Right lung (tissue), 5 donors: ENCODE measurements around the gene PCMTD2. TPM values are rescaled to one million over a fixed set of nuclear protein-coding genes. Genes with fewer than 3 reads are reported as not detected.
"Not testable (repeated sequence)": the region's sequence is repeated elsewhere in the genome, so short reads cannot be mapped to it uniquely, and the experiment has no call there.

Experiments
- DNase-seq, 2 donors: peaks; one replicate each; pipeline ENCODE4 v3.0.0-alpha.2; 2013
- polyA plus RNA-seq, 5 donors: library from polyadenylated mRNA; unstranded; fragments of 120-200 nt; gene quantifications; one replicate each; pipeline versions ENCODE4 v1.2.1 to v1.2.3, GENCODE V29; 2013; ENCODE audit warnings: inconsistent platforms in 1 of 5, low replicate concordance in 1 of 5; ENCODE audit not compliant: insufficient read length in 5 of 5, insufficient read depth in 1 of 5

PCMTD2 gene
- polyA plus RNA-seq, 5 donors, result 86.2 to 166 (median 138) TPM

DNA sequence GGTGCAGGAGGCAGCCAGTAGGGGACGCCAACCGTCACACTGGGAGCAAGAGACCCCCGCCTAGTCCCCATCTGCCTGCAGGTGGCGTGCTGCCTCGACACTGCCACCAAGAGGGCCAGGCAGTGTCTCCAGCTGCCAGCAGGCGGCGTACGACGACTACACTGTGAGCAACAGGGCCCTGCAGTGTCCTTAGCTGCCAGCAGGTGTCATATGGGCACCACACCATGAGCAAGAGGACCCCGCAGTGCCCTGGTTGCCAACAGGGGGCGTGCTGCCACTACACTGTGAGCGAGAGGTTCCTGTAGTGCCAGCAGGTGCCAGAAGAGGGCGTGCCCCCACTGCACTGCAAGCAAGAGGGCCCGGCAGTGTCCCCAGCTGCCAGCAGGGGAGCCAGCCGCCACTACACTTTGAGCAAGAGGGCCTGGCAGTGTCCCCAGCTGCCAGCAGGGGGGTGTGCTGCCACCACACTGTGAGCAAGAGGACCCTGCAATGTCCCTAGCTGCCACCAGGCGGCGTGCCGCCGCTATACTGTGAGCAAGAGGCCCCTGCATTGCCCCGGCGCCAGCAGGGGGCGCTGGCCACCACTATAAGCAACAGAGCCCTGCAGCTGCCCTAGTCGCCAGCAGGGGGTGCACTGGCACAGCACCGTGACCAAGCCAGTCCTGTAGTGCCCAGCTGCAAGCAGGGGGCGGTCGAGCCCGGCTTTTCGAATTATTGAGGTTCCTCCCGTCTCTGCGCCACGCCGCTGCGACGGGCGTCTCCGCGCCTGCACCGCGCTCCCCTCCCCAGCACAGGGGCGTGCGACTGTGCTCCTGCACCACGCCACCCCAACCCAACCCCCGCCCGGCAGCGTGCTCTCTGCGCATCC is 30.3 kb downstream of the PCMTD2 start:
- DNase-seq, result not testable (repeated sequence)

DNA sequence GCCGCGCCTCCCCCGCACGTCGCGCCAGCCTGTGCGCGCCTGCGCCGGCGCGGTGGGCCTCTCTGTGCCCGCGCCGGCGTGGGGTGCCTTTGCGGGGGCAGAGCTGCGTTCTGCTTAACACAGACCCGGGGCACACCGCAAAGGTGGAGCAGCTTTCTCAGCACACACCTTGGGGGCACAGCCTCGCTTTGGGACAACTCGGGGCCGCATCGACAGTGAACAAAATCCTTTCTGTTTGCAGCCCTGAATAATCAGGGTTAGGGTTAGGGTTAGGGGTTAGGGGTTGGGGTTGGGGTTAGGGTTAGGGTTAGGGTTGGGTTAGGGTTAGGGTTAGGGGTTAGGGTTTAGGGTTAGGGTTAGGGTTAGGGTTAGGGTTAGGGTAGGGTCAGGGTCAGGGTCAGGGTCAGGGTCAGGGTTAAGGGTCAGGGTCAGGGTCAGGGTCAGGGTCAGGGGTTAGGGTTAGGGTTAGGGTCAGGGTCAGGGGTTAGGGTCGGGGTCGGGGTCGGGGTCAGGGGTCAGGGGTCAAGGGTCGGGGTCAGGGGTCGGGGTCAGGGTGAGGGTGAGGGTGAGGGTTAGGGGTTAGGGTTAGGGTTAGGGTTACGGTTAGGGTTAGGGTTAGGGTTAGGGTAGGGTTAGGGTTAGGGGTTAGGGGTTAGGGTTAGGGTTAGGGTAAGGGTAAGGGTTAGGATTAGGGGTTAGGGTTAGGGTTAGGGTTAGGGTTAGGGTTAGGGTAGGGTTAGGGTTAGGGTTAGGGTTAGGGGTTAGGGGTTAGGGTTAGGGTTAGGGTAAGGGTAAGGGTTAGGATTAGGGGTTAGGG is 31.1 kb downstream of the PCMTD2 start:
- DNase-seq, result not testable (repeated sequence)

DNA sequence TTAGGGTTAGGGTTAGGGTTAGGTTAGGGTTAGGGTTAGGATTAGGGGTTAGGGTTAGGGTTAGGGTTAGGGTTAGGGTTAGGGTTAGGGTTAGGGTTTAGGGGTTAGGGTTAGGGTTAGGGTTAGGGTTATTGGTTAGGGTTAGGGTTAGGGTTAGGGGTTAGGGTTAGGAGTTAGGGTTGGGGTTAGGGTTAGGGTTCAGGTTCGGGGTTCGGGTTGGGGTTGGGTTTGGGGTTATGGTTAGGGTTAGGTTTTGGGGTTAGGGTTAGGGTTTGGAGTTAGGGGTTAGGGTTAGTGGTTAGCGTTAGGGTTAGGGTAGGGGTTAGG is 31.7 kb downstream of the PCMTD2 start:
- not testable (repeated sequence) for DNase-seq

DNA sequence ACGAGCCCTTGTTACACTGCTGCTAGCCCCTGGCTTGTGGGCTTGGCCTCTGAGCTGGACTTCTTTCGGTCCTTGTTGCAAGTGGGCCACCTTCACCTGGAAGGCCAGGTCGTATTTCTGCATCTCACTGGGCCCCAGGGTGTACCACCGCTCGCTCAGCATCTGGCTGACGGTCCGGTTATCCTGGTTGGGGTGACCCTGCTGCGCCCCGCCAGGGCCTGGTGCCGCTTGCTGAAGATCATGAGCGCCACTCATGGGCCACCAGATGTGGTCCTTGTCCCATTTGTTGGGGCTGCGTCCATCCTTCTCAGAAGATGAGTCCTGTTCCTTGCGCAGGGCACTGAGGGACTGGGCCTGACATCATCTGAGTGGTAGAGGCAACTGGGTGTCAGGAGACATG is 36.6 kb downstream of the PCMTD2 start:
- not testable (repeated sequence) for DNase-seq

DNA sequence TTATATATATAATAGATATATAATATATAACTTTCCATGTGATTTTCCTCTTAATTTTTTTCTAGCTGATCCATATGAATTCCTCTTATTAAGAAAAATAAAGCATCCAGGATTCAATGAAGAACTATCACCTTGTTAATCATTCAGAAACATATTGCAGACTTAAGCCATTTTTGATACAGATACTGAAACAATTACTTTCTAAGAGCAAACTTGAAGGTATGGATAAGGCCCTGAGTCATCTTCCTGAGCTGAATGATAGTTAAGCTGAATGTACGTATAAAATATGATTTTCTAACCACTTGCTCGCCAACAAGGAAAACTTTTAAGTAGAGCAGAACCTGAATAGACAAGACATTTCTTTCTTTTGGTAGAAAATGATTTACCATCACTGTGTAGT is 47.5 kb downstream of the PCMTD2 start:
- not testable (repeated sequence) for DNase-seq

DNA sequence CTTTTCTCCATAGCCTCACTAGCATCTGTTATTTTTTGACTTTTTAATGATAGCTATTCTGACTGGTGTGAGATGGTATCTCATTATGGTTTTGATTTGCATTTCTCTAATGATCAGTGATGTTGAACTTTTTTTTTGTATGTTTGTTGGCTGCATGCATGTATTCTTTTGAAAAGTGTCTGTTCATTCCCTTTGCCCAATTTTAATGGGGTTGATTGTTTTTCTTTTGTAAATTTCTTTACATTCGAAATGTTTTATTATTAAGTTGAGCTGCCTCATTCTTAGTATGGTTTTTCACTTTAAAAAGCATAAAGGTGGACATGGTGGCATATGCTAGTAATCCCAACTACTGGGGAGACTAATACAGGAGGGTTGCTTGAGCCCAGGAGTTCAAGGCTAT is 58.2 kb downstream of the PCMTD2 start:
- not testable (repeated sequence) for DNase-seq

DNA sequence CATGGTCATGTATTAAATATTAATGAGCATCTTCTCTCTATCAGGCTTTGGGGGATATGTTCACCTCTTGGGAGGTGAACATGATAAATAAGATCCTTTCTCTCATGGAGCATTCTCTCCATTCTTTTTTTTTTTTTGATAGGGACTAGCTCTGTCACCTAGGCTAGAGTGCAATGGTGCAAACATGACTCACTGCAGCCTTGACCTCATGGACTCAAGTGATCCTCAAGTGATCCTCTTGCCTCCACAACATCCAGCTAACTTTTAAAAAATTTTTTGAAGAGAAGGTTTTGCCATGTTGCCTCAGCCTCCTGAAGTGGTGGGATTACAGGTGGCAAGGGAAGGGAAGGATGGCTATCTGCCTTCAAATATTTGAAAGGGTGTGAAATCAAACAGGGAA is 59.8 kb downstream of the PCMTD2 start:
- not testable (repeated sequence) for DNase-seq

DNA sequence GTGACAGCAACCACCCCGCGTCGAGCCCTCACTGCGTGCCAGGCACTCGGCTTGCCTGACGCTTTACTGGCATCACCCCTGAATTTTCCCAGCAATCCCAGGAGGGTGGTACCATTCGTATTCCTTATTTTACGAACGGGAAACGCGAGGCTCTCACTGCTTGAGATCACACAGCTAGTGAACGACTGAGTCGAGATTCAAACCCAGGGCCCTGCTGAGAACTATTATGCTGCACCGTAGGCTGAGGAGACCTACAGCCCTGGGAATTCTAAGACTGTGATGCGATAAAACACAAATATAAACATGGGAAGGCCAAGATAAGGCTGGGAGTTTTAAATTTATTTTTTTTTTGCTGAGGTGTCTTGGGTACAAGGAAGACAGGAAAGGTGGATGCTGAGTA is 60.3 kb downstream of the PCMTD2 start:
- DNase-seq, result not testable (repeated sequence)

DNA sequence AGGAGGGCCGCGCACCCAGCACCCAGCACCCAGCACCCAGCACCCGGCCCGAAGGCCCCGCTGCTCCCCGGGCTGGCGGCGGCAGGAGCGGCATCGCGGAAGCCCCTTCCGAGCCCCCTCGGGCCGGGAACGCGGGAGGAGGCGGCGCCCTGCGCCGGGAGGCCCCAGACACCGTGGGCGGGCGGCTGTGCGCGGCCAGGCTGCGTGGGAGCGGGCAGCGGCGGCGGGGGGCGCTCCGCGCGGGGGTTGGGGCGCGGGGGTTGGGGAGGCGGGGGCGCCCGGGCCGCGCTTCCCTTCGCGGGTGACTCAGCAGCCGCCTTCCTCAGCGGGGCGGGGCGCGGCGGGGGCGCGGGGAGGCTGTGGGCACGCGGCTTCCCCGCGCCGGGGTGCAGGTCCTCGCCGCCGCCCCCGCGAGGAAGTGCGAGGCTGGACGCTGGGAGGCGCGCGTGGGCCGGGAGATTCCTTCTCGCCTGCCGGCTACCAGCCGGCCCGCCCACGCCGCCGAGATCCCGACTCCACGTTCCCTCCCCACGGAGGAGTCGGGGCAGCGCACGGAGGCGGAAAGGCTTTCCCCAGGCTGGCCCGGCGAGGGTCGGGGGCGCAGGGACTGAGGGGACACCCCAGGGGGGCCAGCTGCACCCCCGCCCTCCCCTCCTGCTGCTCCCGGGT is 61.0 kb downstream of the PCMTD2 start:
- not testable (repeated sequence) for DNase-seq

DNA sequence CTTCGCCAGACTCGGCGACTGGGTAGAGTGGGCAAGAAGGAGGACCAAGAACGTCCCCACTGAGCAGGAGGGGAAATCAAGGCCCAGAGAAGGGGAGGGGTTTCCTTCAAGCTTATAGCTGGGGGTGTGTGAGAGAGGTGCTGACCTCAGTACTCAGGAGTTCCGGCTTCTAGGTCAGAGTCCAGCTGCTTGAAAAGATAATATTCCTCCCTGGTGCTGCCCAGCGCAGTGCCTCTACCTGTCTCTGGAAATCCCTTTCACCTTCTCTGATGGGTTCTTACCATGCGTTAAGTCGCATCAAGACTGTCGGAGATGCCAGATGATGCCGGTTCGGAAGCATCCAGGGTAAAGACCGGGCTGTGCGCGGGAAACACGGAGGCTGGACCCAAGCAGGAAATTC is 61.8 kb downstream of the PCMTD2 start:
- DNase-seq, result not testable (repeated sequence)

DNA sequence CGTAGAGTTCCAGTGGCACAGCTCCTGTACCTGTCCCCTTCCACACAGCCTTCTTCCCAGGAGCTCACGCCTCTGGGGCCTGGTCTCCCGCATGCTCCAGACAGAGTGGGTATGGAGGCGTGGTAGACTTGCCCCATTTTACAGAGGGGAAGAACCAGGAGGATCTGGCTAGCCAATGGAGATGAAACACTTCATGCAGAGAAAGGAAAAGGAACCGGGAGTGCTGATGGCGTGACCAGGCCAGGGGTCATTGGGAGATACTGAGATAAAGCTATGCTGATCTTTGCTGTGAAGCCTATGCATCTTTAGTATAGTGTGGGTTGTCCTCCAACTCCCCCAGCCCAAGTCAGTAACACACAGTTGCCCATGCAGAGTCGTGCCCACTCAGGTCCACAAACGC is 62.5 kb downstream of the PCMTD2 start:
- DNase-seq, result not testable (repeated sequence)

DNA sequence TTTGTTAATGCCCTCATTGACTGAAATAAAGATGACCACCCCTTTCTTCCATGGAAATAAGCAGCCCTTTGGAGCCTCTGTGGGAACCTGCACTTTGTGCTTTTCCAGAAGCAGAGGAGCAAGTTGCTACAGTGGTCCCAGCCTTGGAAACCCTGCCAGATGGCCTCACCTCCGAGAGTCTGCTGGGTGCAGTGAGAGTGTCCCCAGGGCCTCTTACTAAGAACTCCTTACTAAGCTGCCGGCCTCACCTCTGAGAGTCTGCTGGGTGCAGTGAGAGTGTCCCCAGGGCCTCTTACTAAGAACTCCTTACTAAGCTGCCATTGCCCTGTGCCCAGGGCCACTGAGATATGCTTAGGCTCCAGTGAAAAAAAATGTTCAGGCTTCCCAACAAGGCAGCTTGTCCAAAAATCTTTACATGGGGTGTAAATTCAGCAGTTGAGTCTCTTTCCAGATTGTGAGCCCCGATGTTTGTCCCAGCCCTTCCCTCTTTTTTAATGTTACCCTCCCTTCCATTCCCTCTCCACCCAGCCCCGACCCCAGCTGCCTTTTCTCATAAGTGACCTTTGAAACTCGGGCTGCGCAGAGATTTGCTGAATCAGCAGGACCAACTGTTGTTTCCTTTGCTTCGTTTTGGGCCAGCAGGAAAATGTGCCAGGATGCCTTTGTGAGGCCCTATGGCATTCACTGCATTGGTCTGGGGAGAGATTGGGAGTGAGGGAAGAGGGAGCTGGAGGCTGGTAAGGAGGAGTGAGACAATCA is 66.7 kb downstream of the PCMTD2 start:
- DNase-seq, result not testable (repeated sequence)

Other genes starting within 250 kb of the PCMTD2 start
- gene C20orf204, start 219.6 kb upstream of the PCMTD2 start, polyA plus RNA-seq, result 1 to 10 TPM in 4 of 5 donors, under 1 TPM in 1; 0.66 to 1.7 (median 1.1) TPM
- 10 to 100 TPM; 11.2 to 28.8 (median 13.7) TPM for gene SOX18, start 206.1 kb upstream of the PCMTD2 start, polyA plus RNA-seq
- 100 to 1,000 TPM in 1 of 5 donors, 10 to 100 TPM in 4; 55.7 to 102 (median 79.6) TPM for gene TCEA2, start 192.6 kb upstream of the PCMTD2 start, polyA plus RNA-seq
- 10 to 100 TPM in 1 of 5 donors, 1 to 10 TPM in 4; 5.7 to 14.9 (median 7.6) TPM for gene RGS19, start 176.2 kb upstream of the PCMTD2 start, polyA plus RNA-seq
- 1 to 10 TPM; 1.8 to 2.6 (median 2.4) TPM for gene OPRL1, start 175.7 kb upstream of the PCMTD2 start, polyA plus RNA-seq
- gene LKAAEAR1, start 171.3 kb upstream of the PCMTD2 start, polyA plus RNA-seq, result 1 to 10 TPM in 1 of 5 donors, under 1 TPM in 2, not detected in 2; 0.30 to 1.3 (median 0.54) TPM
- not detected for gene NPBWR2, start 148.2 kb upstream of the PCMTD2 start, polyA plus RNA-seq
- under 1 TPM; 0.13 to 0.43 (median 0.24) TPM for gene MYT1, start 91.3 kb upstream of the PCMTD2 start, polyA plus RNA-seq